Memory B cell (primary cell): ENCODE data around the gene SPNS2.
A peak's percentile ranks its signal among the peaks of the same experiment; 100 is the strongest.

Experiments used
- ATAC-seq: fragments of 150-1000 bp; cut with Tn5 transposase; 2 replicates; pipeline ENCODE4 v1.10.0; 2021; ENCODE audit warnings: low read depth, mild to moderate bottlenecking, moderate library complexity
- DNase-seq, 2 donors: peaks; one replicate each; pipeline ENCODE4 v3.0.0; 2022; ENCODE audit warnings: low spot score in 2 of 2
- H3K27ac Mint-ChIP-seq: one replicate; pipeline ENCODE4 v1.8.0; 2022; ENCODE audit warnings: mild to moderate bottlenecking, moderate library complexity, mixed read lengths
- H3K27me3 Mint-ChIP-seq: one replicate; pipeline ENCODE4 v1.8.0; 2022; ENCODE audit warnings: mixed read lengths
- H3K36me3 Mint-ChIP-seq: one replicate; pipeline ENCODE4 v1.8.0; 2022; ENCODE audit warnings: mild to moderate bottlenecking, mixed read lengths
- H3K4me1 Mint-ChIP-seq: one replicate; pipeline ENCODE4 v1.8.0; 2022; ENCODE audit warnings: mixed read lengths
- H3K4me3 Mint-ChIP-seq: one replicate; pipeline ENCODE4 v1.8.0; 2022; ENCODE audit warnings: mild to moderate bottlenecking, moderate library complexity, mixed read lengths
- H3K9me3 Mint-ChIP-seq: one replicate; pipeline ENCODE4 v1.8.0; 2022; ENCODE audit warnings: mixed read lengths

Gene SPNS2

DNA sequence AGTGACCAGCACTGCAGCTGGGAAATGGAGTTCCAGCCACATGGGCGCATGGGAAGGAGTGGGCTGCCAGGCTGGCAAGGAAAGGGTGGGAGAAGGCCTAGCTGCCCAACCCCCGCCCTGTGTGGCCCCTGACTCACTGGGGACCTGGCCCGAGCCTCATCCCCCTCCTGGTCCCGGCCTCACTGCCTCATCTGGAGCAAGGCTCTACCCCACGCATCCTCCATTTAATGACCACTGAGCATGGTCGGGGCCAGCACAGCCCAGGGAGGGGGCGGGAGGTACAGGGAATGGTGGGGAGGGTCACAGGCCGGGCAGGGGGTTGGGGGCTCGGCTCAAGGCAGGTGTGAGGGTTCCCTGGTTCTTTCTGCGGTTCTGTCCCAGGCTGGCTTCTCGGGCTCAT is 16.1 kb downstream of the SPNS2 start:
- H3K36me3 Mint-ChIP-seq, result no peaks in the 10 kb centered on the region
- peaks cover 12% of the 10 kb centered on the region for H3K4me1 Mint-ChIP-seq
- ATAC-seq, result no peak
- H3K9me3 Mint-ChIP-seq, result no peaks in the 10 kb centered on the region
- no peak overlapping the region for H3K27ac Mint-ChIP-seq
- no peak overlapping the region for H3K4me3 Mint-ChIP-seq
- DNase-seq, result no peak
- peaks cover 3% of the 10 kb centered on the region for H3K27me3 Mint-ChIP-seq

- no peak for ATAC-seq
- no peak for DNase-seq
- H3K27ac Mint-ChIP-seq, result no peak overlapping the region
- no peak overlapping the region for H3K4me3 Mint-ChIP-seq
- H3K27me3 Mint-ChIP-seq, result peaks cover 3% of the 10 kb centered on the region
- H3K36me3 Mint-ChIP-seq, result no peaks in the 10 kb centered on the region
- peaks cover 12% of the 10 kb centered on the region for H3K4me1 Mint-ChIP-seq
- H3K9me3 Mint-ChIP-seq, result no peaks in the 10 kb centered on the region
Observed at GRCh38 chr17:4515501-4515900, 16.8 kb downstream of the SPNS2 start.

- DNase-seq (no peak), ATAC-seq (no peak)
- Mint-ChIP-seq H3K27me3 (peaks cover 3% of the 10 kb centered on the region), H3K4me1 (peaks cover 7% of the 10 kb centered on the region), H3K27ac (no peak overlapping the region), H3K4me3 (no peak overlapping the region), H3K36me3 (no peaks in the 10 kb centered on the region), H3K9me3 (no peaks in the 10 kb centered on the region)
Observed at GRCh38 chr17:4516735-4517134, 18.1 kb downstream of the SPNS2 start.

DNA sequence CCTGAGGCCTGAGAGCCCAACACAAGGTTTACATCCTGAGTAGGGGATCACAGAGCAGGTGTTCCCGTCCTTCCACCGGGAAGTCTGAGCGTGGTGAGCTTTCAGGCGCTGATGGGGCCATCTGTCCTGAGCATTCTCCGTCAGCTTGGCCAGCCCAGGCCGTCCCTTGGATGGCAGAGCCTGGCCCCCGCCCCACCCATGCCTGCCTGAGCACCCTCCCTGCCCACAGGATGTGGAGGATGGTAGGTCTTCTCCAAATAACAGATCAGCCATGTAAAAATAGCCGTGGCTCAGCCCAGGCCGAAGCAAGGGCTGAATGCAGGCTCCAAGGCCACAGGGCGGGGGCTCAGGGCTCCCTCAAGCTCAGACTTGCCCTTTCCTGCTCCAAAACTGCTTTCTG is 20.2 kb downstream of the SPNS2 start:
- Mint-ChIP-seq H3K4me3 (peak overlapping the region; percentile 79), H3K9me3 (no peaks in the 10 kb centered on the region), H3K36me3 (no peaks in the 10 kb centered on the region), H3K27ac (no peak overlapping the region), H3K4me1 (peaks cover 16% of the 10 kb centered on the region), H3K27me3 (peaks cover 1% of the 10 kb centered on the region)
- peak; percentile 4 for ATAC-seq
- no peak for DNase-seq

- peak overlapping the region; percentile 42 for H3K4me3 Mint-ChIP-seq
- H3K4me1 Mint-ChIP-seq, result peaks cover 17% of the 10 kb centered on the region
- peaks cover 1% of the 10 kb centered on the region for H3K27me3 Mint-ChIP-seq
- H3K9me3 Mint-ChIP-seq, result no peaks in the 10 kb centered on the region
- H3K36me3 Mint-ChIP-seq, result no peaks in the 10 kb centered on the region
- no peak for ATAC-seq
- H3K27ac Mint-ChIP-seq, result no peak overlapping the region
- no peak for DNase-seq
Observed at GRCh38 chr17:4519361-4519788, 20.7 kb downstream of the SPNS2 start.

GRCh38 chr17:4520060-4520893 is 21.6 kb downstream of the SPNS2 start:
- Mint-ChIP-seq H3K4me3 (peak overlapping the region; percentile 9), H3K4me1 (peaks cover 17% of the 10 kb centered on the region)

GRCh38 chr17:4520894-4521600 is 22.4 kb downstream of the SPNS2 start:
- Mint-ChIP-seq H3K27me3 (peaks cover 1% of the 10 kb centered on the region), H3K36me3 (no peaks in the 10 kb centered on the region), H3K4me1 (peaks cover 17% of the 10 kb centered on the region), H3K27ac (no peak overlapping the region), H3K4me3 (no peak overlapping the region), H3K9me3 (no peaks in the 10 kb centered on the region)
- no peak for DNase-seq
- ATAC-seq, result no peak

More at GRCh38 chr17:4520060-4520893, 21.6 kb downstream of the SPNS2 start:
- DNase-seq (no peak), ATAC-seq (no peak)
- H3K36me3 Mint-ChIP-seq, result no peaks in the 10 kb centered on the region
- no peak overlapping the region for H3K27ac Mint-ChIP-seq
- no peaks in the 10 kb centered on the region for H3K9me3 Mint-ChIP-seq
- H3K27me3 Mint-ChIP-seq, result peaks cover 1% of the 10 kb centered on the region

DNA sequence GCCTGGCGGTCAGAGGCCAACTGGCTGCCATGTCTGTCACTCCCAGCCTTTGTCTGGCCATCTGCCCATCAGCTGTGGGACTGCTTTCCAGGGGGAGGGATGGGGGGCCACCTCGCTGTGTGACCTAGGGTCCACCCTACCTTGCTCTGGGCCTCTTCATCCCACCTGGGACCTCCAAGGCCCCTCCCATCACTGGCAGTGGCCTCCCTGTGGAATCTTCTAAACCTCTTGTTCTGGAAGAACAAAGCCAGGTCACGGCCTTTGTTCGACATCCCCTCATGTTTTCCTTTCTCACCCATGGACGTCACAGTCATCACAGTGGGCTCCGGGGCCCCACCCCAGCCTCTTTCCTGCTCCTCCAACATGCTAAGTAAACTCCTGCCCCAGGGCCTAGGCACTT is 24.0 kb downstream of the SPNS2 start:
- H3K27ac Mint-ChIP-seq, result no peak overlapping the region
- no peak for ATAC-seq

GRCh38 chr17:4523946-4524345 is 25.3 kb downstream of the SPNS2 start:
- H3K27ac Mint-ChIP-seq, result peak overlapping the region; percentile 35
- no peak for ATAC-seq

More for the DNA sequence above, 24.0 kb downstream of the SPNS2 start:
- no peaks in the 10 kb centered on the region for H3K36me3 Mint-ChIP-seq
- DNase-seq, result no peak
- H3K27me3 Mint-ChIP-seq, result peaks cover 1% of the 10 kb centered on the region
- peaks cover 15% of the 10 kb centered on the region for H3K4me1 Mint-ChIP-seq
- H3K4me3 Mint-ChIP-seq, result no peak overlapping the region
- no peaks in the 10 kb centered on the region for H3K9me3 Mint-ChIP-seq

GRCh38 chr17:4525691-4526397 is 27.2 kb downstream of the SPNS2 start:
- Mint-ChIP-seq H3K27ac (no peak overlapping the region), H3K36me3 (no peaks in the 10 kb centered on the region), H3K27me3 (peaks cover 3% of the 10 kb centered on the region), H3K4me1 (peaks cover 10% of the 10 kb centered on the region), H3K9me3 (no peaks in the 10 kb centered on the region), H3K4me3 (no peak overlapping the region)
- DNase-seq, result no peak
- ATAC-seq, result no peak

More at GRCh38 chr17:4523946-4524345, 25.3 kb downstream of the SPNS2 start:
- Mint-ChIP-seq H3K27me3 (no peaks in the 10 kb centered on the region), H3K4me1 (peaks cover 10% of the 10 kb centered on the region), H3K9me3 (no peaks in the 10 kb centered on the region), H3K4me3 (no peak overlapping the region), H3K36me3 (no peaks in the 10 kb centered on the region)
- DNase-seq, result no peak

GRCh38 chr17:4527134-4527533 is 28.5 kb downstream of the SPNS2 start:
- Mint-ChIP-seq H3K27ac (no peak overlapping the region), H3K27me3 (peaks cover 6% of the 10 kb centered on the region)

GRCh38 chr17:4527566-4528125 is 29.0 kb downstream of the SPNS2 start:
- no peaks in the 10 kb centered on the region for H3K36me3 Mint-ChIP-seq
- peaks cover 7% of the 10 kb centered on the region for H3K27me3 Mint-ChIP-seq
- DNase-seq (no peak), ATAC-seq (no peak)
- H3K27ac Mint-ChIP-seq, result no peak overlapping the region
- no peak overlapping the region for H3K4me3 Mint-ChIP-seq
- peaks cover 12% of the 10 kb centered on the region for H3K4me1 Mint-ChIP-seq
- no peaks in the 10 kb centered on the region for H3K9me3 Mint-ChIP-seq

More at GRCh38 chr17:4527134-4527533, 28.5 kb downstream of the SPNS2 start:
- no peaks in the 10 kb centered on the region for H3K36me3 Mint-ChIP-seq
- H3K4me1 Mint-ChIP-seq, result peaks cover 12% of the 10 kb centered on the region
- H3K4me3 Mint-ChIP-seq, result no peak overlapping the region
- no peak for DNase-seq
- no peaks in the 10 kb centered on the region for H3K9me3 Mint-ChIP-seq
- ATAC-seq, result no peak

- H3K4me3 Mint-ChIP-seq, result no peak overlapping the region
- no peaks in the 10 kb centered on the region for H3K36me3 Mint-ChIP-seq
- H3K27ac Mint-ChIP-seq, result no peak overlapping the region
- H3K9me3 Mint-ChIP-seq, result no peaks in the 10 kb centered on the region
- peaks cover 2% of the 10 kb centered on the region for H3K4me1 Mint-ChIP-seq
- peaks cover 15% of the 10 kb centered on the region for H3K27me3 Mint-ChIP-seq
- DNase-seq, result no peak
- ATAC-seq, result no peak
Observed at GRCh38 chr17:4529533-4530152, 31.0 kb downstream of the SPNS2 start.
